Stimulated activated CD8-positive, alpha-beta memory T cell treated with anti-CD3 and anti-CD28 coated beads, Interleukin-15, amount 100 ng/mL, for 48 hours (primary cell): ENCODE measurements around the gene CAPZB.

ENCODE experiments used
- DNase-seq, 2 donors: peaks; one replicate each; pipeline ENCODE4 v3.0.0-alpha.2; 2020; ENCODE audit warnings: low read depth in 2 of 2

CAPZB gene

DNA sequence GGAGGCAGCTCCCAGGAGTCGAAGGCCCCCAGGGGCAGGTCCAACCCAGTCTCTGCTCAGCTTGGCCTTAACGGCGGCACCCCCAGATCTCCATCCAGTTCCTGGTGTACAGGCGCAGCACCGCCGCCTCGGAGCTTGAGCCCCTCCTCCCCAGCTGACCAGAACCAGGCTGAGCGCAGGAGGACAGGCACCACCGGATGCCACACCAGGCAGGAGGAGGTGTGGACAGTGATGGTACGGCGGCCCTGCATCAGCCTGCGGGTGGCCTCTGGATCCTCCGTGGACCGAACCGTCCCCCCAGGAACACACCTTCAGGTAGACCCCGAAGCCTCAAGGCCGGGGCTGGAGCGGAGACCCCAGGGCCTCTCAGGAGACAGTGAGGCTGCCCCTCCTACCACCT lies 156.9 kb downstream of the CAPZB start:
- DNase-seq, result no peak

DNA sequence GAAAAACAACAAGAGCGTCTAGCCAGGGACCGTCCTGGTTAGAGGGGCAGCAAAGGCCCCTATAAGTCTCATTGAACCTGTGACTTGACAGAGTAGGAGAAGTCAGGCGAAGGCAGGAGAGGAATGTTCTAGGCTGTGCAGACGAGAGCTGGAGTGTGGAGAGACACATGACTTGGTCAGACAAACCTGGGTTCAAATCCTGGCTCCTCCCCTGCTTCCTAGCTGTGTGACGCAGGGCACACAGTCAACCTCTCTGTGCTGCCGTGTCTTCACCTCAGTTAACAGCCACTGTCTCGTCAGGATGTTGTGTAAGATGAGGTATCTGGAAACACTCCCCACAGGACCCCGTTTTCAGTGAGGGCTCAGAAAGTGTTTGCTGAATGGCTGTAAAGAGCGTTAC lies 157.6 kb downstream of the CAPZB start:
- no peak for DNase-seq

DNA sequence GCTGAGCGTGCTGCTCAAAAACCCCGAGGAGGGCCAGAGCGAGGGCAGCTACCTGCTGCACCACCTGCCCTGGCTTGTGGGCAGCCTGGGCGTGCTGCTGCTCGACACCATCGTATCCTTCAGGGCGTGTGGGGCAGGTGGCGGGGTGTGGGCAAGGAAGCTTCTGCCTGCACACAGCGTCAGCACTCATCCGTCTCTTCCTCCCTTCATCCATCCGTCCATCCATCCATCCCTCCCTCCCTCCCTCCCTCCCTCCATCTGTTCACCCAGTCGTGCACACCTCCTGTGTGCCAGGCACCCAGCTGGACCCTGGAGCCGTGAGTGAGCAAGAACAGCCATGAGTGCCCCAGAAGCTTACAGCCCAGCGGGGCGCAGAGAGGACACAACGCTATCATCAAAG lies 158.0 kb downstream of the CAPZB start:
- DNase-seq, result no peak

DNA sequence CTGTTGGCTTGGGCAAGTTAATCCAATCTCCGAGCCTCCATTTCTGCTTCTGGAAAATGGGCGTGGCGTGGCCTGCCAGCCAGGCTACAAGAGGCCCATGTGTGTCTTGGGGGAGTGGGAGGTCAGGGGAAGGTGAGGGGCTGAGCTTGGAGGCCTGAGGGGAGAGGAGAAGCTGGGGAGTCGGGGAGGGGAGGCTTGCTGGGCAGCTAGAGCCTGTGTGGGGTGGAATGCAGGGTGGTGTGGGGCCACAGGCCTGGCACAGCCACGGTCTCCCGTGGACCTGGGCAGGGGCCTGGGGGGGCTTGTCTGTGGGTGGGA lies 158.6 kb downstream of the CAPZB start:
- no peak for DNase-seq

DNA sequence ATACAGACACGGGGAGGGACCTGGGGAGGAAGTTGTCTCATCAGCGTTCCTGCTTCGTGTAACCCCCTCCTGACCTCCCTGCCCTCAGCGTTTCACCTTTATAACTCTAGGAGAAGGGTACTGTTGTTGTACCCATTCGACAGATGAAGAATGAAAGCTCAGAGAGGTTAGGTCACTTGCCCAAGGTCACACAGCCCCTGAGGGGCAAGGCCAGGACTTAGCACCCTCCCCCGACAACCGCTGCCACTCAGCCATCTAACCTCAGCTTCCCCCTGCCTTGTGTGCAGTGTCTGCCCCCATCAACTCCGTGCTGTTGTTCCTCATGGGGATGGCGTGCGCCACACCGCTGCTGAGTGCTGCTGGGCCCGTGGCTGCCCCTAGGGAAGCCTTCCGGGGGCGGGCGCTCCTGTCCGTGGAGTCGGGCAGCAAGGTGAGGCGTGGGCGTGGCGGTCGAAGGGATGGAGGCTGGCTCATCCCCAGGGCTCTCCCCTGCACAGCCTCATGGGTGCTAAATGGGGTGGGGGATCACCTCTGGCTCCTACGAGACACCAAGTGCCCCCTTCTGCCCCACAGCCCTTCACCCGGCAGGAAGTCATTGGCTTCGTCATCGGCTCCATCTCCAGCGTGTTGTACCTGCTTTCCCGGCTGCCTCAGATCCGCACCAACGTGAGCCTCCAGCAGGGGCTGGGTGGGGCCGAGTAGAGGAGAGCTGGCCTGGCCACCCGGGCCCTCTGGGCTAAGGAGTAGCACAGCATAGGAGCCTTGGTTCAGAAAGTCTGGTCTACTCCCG lies 159.2 kb downstream of the CAPZB start:
- no peak for DNase-seq

DNA sequence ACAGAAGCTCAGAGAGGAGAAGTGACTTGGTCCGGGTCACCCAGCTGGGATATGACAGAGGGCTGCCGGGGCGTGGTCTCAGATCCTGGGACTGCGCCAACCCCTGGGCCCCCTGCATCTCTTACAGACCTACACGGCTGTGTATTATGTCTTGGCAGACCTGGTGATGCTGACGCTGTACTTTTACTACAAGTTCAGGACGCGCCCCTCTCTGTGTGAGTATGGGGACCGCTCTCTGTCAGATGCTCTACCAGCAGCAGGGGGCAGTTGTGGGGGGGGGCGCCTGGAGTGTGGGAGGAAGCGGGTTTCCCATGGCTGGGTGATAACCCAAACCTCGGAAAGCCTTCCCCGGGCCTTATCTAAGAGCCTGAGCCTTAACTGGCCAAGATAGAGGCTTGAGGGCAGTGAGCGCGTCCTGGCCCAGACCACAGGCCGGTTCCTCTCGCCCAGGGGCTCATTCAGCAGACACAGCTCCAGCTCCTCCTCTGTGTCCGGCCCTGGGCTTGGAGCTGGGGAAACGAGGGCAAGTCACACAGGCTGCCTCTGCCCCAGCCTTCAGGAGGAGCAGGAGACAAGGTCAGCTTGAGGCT lies 159.9 kb downstream of the CAPZB start:
- no peak for DNase-seq

DNA sequence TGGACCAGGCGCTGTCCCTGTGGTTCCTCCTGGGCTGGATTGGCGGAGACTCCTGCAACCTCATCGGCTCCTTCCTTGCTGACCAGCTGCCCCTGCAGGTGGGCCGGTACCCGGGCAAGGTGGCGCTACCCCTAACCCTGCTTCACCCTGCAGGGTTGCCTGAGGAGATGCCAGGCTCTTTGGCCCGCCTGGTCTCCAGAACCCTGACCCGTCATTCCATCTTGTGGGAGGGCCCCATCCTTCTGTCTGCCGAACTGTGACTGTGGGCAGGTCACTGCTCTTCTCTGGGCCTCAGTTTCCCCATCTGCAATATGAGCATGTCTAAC lies 160.7 kb downstream of the CAPZB start:
- DNase-seq, result no peak

DNA sequence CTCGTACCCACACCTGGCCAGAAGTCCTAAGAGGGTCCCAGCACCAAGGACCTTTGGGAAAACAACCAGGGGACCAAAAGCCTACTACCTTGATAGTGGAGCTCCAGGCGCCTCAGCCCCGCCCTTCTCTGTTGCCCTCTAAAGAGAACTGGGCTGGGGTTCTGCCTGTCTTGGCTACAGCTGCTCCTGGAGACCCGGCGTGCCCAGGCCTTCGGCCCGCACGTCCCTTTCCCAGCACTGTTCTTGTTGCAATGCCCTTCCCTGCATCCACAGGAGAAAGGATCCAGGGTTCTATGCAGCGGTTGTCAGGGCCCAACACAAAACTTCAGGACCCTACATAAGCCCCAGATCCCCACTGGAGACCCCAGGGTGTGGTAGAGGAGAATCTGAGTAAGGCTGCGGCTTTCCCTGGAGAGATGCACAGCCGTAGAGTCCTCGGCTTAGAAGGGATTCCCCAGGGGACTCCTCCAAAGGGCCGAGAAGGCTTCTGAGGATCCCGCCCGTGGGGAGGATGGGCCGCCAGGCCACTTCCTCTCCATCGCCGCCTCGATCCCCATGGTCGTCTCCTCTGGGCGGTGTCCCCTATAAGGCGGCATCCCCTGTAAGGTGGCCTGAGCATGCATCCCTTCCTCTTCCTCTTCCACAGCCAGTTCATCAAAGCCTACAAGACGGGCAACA lies 161.2 kb downstream of the CAPZB start:
- no peak for DNase-seq

DNA sequence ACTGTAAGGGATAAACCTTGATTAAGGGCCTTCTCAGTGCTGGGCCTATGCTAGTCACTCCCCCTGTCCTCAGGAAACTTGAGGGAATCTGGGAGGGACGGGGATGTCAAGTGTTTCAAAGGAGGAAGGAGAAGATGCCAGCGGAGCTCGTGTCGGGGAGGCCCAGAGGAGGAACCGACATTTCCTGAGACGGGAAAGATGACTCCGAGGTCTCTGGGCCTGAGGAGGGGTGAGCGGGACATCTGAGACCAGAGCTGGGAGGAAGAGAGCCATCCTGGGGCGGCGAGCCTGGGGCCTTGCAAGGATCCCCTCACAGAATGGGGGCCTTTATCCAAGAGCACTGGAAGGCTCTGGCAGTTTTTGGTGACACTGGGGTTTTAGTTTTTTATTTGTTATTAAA lies 162.9 kb downstream of the CAPZB start:
- DNase-seq, result no peak

DNA sequence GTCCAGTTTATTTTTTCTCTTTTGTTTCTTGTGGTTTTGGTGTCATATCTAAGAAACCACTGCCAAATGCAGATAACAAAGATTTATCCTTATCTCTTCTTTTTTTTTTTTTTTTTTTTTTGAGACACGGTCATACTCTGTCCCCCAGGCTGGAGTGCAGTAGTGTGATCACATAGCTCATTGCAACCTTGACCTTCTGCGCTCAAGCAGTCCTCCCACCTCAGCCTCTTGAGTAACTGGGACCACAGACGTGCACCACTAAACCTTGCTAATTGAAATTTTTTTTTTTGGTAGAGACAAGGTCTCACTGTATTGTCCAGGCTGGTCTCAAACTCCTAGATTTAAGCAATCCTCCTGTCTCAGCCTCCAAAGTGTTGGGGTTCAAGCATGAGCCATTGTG lies 164.3 kb downstream of the CAPZB start:
- DNase-seq, result no peak

DNA sequence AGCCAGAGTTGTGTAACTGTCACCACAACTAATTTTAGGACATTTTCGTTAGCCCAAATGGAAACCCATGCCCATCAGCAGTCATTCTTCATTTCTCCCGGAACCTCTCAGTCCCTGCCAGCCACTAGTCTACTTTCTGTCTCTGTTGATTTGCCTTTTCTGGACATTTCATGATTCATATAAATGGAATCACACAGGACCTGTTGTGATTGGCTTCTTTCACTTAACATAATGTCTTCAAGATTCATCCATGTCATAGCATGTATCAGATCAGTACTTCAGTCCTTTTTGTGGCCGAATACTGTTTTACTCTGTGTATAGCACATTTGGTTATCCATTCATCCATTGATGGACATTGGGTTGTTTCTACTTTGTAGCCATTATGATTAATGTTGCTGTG lies 166.1 kb downstream of the CAPZB start:
- no peak for DNase-seq

DNA sequence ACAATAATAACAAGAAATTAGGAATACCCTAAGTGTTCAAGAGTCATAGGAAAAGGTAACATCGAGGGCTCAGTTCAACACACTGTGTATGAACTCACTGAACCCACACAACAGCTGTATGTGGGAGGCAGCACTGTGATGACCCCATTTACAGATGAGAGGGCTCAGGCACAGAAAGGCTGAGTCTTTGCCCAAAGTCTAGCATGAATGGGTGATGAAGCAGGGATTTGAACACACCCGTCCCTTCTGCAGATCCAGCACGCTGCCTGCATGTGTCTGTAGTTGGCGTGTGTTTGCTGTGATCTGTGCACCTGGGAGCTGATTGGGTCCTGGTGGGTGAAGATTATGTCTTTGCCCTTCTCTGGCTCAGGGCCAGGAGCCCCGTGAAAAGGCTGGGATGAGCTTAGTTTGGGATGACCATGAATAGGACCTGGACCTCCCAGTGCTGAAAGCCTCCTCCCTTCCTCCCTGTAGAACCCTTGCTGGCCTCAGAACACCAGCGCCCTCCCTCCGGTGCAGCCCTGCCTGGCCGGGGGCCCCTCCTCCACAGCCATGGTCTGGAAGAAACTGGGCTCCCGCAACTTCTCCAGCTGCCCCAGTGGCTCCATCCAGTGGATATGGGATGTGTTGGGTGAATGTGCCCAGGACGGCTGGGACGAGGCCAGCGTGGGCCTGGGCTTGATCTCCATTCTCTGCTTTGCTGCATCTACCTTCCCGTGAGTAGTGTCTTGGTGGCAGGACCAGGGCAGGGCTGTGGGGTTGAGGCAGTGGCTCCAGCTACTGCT lies 168.0 kb downstream of the CAPZB start:
- DNase-seq, result no peak

DNA sequence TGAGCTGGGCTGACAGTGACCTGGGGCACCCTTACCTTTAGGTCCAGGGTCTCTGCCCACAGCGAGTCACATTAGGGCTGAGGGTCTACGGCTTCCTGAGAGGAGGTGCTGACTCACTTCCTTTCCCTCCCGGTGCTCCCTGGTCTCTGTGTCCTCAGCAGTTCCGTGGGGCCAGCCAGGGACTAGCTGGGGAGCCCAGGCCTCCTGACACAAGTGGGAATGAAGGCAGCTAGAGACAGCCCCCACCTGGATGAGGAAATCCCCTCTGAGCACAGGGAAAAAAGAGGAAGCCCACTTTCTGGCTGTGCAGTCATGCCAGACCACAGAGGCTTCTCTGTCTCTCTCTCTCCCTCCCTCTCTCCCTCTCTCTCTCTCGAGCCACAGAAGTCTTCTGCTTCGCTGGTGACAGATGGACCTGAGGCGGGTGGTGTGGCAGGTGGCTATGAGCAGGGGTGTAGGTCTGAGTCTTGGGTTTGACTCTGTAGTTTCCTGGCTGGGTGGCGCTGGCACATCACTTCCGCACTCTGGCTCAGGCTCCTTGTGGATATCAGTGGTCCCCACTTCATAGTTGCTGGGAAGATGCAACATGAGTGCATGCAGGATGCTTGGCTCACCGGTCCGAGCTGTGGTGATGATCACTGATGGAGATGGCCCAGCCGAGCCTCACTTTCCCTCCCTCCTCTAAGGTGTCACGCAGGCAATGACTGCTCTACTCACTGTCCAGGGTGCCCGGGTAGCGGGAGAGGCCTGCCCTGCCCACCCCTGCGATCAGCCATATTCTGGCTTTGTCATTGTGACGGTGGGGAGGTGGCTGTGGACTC lies 169.8 kb downstream of the CAPZB start:
- no peak for DNase-seq

DNA sequence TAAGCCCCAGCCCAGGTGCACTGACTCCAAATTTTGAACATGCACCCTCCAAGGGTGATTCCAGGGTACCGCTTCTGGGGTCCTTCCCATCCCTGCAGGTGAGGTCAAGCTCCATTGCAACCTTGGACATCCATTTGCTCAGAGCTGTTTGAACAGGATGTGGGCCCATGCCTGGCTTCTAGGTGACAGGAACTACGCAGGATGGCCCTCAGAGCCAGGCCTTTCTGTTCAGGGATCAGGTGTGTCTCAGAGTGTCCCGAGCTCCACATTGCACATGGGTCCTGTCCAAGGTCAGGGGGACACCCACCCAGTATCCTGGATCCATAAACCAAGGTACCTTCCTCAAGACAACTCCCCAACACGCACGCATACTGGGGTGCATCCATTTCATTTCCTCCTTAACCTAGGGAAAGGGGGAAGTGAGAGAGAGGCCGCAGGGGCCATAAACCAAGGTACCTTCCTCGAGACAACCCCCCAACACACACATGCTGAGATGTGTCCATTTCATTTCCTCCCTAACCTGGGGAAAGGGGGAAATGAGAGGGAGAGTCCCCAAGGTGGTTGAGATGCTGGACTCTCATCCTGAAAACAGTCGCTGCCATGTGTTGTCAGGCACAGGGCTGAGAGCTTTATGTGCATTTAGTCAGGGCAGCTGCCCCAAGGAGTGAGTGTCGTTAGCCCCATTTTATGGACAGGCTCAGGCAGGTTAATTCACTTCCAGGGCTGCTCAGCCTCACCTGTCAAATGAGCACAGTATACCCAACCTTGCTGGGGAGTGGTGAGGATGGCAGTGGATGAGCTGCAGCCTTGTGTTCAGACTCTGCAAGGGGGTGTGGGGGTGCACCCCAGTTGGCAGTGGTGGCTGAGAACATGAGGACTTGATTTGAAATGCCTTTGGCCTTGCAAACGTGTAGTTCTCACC lies 171.1 kb downstream of the CAPZB start:
- no peak for DNase-seq

DNA sequence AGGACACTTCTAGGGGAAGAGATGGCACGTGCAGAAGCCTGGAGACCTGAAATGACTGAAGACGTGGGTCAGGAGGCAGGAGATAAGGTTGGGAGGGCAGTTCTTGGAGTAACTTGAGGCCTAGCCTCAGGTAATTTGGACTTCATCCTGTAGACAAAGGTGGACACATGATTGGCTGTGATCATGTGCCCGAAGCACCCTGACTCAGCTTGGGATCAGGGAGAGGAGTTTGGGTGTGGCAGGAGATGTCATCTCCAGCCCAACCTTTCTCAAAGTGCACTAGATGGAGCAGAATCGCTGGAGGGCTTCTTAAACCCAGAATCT lies 171.7 kb downstream of the CAPZB start:
- DNase-seq, result no peak

DNA sequence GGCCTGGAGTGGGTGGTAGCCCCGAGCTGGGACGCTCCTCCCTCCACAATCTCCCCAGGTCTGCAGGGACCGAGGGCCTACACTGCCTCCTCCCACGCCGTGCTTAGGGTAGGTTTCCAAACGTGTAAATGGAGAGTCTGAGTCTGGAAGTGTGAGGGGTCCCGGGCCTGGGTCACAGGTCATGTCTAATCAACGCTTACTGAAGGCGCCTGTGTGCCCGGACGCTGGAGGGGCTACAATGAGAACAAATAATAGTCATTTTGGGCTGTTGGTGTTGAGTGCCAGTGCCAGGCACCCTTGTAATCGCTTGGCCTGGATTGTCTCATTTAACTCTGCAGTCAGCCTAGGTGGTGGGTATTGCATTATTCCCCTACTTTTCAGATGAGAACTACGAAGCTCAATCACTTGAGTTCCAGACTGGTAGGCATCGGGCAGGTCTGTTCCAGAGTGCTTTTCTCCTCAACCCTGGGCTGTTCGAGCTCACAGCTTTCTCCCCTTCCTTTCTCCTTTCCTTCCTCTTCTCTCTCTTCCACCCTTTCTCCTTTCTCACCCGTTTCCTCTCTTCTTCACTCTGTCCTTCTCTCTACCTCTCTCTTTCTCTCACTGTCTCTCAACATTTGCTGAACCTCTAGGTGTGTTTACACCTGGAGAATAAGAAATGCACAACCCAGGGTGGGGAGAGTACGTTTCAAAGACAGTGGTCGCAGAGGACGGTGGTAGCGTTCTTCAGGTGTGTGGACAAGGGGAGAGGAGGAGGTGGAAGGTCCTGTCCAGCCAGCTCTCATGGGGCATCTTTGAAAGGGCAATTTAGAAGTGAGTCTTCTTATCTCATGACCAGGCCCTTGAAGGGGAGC lies 172.3 kb downstream of the CAPZB start:
- no peak for DNase-seq

DNA sequence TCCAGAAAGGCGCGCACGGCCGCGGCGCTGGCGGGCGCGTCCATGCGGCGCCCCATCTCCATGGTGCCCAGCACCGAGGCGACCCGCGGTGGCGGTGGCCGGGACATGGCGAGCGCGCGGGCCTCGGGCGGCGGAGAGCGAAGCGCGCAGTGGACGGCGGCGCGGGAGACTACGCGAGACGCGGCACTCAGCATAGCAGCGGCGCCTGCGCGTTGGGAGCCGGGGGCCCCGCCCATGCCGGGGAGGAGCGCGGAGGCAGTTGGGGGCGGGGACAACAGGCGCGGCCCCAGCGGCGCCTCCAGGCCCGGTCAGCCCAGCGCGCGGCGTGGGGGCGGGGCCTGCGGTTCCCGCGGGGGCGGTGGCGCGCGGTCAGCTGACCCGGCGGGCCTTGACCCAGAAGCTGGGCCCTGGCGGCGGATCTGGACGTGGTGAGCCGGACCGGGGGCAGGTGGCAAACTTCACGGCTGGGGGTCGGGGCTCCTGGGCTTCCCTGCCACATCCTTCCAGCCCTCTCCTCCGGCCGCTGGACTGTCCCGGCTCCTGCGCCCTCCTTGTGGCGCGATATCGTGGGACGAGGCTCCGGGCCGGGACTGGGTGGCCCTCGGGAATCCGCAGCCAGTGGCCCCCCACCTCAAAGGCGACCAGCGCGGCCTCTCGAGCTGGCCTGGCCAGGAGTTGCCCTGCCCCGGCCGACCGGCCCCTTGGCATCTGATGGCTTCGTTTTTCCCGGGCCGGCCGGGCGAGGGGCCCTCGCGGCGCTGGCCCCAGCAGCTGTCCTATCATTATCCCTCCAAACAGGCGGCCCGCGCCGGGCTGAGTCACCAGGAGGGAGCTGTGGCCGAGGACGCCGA lies 173.2 kb downstream of the CAPZB start, which contains the start of the genes AKR7A2 and SLC66A1:
TSS of gene AKR7A2 (minus strand) at position 214 of the 851 bp plus-strand sequence. CDS start at position 194, 20 bp downstream.
TSS of gene SLC66A1 (plus strand) at position 396 of the 851 bp plus-strand sequence. CDS start 5,352 bp downstream, outside the sequence.
- DNase-seq, result peak; percentile 89 to 91

DNA sequence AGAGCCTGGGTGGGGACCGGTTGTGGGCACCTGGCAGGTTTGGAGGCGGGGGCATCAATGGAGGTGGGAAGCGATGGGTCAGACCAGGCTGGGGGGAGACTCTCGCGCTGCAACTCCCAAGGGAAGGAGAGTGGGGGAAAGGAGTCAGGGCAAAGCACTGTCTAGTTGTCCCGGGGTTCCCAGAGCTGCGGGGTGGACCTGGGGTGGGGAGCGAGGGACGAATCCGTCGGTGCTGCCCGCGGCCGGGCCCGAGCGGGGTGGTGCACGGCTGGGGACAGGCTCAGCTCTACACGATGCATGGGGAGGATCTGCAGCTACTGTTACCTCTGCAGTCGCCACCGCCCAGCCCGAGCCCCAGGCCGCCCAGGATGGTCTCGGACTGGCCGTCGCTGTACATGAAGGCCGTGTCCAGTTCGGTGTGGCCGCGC lies 173.8 kb downstream of the CAPZB start:
- DNase-seq, result no peak
